RKO (cell line): ENCODE data around the gene TP53RK.

ENCODE experiments used
- DNase-seq: peaks from one replicate; pipeline ENCODE4 v3.0.0-alpha.2; 2016; ENCODE audit warnings: low spot score

TP53RK gene

DNA sequence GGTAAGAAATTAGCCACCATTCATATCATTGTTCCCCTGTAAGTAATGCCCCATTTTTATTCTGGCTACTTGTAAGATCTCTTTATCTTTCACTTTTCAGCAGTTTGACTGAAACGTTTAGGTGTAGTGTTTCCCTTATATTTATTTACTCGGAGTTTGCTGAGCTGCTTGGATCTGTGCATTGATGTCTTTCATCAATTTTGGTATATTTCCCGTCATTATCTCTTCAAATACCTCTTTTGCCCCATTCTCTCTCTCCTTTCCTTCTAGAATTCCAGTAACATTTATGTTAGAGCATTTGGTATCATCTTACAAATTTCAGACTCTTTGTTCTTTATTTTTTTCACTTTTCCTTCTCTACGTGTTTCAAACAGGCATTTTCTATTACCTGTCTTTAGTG is 28.8 kb downstream of the TP53RK start:
- DNase-seq = no peak

DNA sequence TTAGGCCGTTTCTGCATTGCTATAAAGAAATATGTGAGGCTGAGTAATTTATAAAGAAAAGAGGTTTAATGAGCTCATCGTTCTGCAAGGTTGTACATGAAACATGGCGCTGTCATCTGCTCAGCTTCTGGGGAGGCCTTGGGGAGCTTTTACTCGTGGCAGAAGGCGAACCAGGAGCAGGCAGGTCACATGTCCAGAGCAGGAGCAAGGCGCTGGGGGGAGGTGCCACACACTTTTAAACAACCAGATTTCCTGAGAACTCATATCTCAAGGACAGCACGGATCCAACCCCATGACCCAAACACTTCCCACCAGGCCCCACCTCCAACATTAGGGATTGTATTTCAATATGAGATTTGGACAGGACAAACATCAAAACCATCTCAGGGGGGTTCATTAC is 31.6 kb downstream of the TP53RK start:
- DNase-seq = no peak

DNA sequence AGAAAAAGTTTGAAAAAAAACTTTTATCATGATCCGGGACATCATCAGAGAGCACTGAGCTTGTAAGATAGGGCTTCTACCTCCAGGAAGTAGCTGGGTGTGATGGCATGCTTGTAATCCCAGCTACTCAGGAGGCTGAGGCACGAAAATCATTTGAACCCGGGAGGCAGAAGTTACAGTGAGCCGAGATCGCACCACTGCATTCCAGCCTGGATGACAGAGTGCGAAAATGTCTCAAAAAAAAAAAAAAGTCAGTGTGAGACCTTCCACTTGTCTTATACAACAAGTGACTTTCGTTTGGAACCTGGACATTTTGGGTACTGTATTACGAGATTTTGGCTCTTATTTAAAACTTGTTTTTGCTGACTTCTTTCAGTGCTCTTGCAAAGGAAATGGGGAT is 32.1 kb downstream of the TP53RK start:
- no peak for DNase-seq

DNA sequence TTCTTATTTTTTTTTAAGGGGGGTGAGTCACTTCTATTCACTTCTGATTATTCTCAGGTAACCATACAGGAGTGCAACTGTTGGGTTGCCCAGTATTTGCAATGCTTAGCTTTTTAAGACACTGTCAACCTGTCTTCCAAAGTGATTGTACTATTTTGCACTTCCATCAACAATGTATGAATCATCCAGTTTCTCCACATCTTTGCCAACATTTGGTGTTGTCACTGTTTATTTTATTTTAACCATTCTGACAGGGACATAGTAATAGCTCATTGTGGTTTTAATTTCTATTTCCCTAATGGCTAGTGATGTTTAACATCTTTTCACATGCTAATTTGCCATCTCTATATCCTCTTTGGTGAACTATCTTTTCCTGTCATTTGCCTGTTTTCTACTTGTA is 36.5 kb downstream of the TP53RK start:
- DNase-seq = peak; percentile 16

DNA sequence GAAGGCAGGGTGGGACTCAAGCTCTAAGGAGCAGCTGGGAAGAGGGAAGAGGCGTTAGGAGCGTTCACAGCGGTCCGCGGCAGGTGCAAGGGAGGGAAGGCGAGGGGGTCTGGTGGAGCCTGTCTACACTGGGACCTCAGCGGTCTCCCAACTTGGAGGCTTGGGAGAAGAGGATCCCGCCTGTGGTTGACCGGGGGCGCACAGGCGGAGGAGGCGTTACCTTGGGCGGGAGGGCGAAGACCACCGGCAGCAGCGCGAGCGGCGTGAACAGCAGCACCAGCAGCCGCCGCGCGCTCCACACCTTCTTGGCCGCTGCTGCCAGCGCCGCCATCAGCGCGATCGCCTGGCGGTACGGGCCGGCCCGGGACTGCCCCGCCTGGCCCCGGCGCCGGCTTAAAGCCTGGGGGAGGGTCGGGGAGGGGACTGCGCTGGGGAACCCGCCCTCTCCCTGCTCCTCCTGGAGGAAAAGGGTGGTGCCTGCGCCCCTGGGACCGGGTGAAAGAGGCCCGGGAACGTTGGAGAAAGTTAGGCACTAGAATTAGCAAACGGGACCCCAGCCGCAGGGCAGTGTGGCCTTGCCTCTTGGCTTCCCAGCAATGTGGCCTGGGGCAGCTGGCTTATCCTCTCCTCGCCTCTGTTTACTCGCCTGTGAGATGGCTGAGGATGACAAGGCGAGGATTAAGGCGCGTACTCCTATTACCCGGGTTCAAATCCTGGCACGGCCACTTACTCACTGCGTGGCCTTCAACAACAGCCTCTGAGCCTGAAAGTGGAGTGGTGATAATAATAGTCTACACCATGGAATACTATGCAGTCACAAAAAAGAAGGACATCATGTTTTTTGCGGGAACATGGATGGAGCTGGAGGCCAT is 37.9 kb downstream of the TP53RK start, which contains the start of gene SLC13A3:
Gene SLC13A3 (minus strand): TSS at position 369 of the 872 bp plus-strand sequence. CDS start 38 bp downstream, at position 331.
- no peak for DNase-seq

DNA sequence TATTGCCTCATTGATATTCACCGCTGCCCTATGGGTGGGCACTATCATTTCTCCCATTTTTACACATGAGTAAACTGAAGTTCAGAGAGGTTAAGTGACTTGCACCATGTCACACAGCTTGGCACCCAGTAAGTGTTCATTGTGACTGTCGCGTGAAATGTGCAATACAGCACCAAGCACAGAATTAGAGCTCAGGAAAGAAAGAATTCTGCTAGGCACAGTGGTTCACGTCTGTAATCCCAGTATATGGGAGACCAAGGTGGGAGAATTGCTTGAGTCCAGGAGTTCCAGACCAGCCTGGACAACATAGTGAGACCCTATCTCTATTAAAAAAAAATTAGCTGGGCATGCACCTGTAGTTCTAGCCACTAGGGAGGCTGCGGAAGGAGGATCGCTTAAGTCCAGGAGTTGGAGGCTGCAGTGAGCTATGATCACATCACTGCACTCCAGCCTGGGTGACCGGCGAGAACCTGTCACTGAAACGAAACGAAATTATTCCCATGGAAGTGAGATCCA is 38.6 kb downstream of the TP53RK start:
- DNase-seq = no peak

DNA sequence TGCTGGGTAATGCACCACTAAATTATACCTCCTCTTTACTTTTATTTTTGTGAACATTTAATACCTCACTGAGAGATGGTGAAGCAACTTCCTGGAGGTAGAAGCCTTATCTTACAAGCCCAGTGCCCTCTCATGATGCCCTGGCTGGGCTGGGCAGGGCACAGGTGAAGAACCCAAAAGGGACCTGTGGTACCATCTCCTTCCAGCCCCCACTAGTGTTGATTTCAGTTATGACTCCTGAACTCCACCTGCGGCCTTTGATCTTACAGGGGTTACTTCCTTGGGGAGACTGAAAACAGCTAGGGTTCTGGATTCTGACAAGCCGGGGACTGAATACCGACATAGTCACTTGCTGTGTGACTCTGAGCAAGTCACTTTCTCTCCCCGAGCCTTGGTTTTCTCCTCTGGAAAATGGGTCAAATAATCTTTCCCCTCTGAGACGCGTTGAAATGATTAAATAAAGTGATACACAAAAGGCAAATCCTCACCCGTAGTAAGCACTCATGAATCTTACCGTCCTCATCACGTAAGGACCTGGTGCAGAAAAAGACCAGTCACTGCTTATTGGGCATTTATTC is 39.2 kb downstream of the TP53RK start:
- no peak for DNase-seq

DNA sequence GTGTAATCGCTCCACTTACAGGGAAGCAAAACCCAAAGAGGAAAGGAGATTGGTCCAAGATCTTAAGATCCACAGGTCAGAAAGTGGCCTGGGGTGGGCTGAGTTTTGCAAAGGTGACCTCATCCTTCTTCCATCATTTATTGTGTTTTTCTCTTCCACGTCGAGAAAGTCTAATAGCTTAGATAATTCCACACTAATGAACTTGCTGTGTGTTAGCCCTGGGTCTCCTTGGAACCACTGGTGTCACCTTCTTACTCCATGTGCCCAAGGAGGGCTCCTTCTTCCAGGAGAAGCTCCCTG is 39.6 kb downstream of the TP53RK start:
- DNase-seq = no peak

DNA sequence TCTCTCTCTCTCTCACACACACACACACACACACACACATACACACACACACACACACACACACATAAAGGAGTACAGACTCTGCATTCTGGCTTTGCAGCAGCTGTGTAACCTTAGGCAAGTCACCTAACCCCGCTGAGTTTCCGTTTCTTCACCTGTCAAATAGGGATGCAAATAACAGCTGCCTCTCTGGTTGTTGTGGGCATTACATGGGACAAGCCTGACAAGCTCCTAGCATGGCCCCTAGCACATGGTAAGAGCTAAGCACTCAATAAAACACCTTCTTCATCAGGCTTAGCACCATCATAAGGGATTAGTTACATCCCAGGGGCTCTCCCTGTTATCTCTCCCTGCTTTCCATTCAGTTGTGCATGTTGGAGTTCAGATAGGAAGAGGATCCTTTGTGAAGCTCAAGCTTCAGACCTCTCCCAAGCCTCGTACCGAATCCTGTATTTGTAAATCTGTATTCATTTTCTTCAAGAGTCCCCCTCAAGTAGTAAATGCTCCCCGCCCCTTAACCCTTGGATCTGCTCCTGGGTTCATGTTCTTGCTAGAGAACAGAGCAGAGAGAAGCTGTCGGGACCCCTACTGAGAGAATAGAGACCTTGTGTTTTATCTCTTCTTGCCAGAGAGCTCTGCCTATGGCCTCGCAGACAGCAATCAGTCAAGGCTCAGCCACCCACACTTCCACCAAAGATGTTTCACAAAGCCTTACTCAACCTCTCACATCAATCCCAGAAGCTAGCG is 40.2 kb downstream of the TP53RK start:
- no peak for DNase-seq

DNA sequence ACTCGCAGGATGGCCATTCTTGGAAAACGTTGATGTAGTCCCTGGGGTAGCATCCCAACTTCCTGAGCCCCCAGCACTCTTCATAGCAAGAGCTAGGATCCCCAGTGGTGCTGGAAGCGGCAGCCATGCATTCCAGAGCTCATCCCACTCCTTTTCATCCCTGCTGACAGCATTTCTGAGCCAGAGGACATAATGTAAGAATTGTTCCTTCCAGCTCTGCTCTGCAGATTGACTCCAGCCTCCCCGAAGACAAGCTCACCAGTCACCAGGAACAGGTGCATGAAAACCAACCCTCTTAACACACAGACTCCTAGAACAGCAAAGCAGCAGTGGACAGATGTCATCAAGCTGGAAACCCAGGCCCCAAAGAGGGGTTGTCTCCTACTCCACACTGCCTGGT is 41.8 kb downstream of the TP53RK start:
- no peak for DNase-seq

DNA sequence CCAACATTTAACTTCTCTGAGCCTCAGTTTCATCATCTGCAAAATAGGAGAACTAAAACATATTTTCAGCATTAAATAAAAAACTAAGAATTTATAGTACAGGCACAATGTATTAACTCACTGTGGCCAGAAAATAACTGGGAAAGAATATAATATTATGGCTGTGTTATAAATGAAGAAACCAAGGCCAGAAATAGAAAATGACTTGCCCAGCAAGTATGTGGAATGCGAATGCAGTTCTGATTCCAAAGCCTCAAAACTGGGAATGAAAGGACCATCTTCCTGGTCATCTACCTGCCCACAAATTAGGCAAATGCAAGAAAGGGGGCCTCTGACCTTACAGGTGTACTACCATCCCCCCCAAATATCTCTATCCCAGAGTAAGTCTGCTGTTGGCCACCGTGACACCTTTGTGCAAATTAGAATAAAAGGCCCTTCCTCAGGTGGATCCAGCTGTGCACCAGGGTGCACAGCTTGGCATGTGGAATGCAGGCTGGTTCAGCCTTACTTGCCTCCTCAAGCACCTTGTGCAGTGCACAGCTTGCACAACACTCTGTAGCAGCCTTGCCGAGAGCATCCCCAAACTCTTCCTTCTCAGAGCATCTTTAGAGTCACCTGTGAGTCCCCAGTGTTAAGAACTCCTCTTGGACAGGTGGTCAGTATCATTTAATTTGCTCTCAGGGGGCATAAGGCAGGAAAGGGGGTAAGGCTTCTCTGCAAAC is 42.4 kb downstream of the TP53RK start:
- DNase-seq = no peak

DNA sequence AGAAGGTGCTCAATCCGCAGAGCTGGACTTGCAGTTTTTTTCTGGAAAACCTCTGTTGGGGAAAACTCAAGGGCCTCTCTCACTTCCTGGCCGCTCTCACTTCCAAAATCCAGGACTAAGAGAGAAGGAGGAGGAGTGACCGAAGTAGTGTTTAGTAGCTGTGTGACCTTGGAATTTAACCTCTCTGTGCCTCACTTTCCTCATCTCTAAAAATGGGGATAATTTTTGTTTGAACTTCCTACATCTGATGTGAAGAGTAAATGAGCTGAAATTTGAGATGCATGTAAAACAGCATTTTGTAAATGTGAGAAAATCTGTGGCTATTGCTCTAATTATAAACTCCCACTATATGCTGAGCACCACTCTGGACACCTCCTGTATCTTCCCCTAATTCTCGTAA is 43.1 kb downstream of the TP53RK start:
- DNase-seq = no peak

DNA sequence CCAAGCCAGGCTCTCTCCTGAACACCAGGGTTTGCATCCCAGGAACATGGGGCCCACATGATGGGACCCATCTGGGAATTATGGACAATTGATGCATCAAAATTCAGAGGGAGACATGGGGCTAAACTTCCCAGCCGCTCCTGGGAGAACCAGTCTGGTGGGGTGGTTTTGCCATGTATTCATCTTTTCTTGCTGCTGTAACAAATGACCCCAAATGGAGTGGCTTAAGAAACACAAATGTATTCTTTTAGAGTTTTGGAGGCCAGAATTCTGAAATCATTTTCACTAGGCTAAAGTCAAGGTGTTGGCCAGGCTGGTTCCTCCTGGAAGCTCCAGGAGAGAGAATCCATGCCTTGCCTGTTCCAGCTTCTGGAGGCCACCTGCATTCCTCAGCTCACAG is 44.5 kb downstream of the TP53RK start:
- no peak for DNase-seq

DNA sequence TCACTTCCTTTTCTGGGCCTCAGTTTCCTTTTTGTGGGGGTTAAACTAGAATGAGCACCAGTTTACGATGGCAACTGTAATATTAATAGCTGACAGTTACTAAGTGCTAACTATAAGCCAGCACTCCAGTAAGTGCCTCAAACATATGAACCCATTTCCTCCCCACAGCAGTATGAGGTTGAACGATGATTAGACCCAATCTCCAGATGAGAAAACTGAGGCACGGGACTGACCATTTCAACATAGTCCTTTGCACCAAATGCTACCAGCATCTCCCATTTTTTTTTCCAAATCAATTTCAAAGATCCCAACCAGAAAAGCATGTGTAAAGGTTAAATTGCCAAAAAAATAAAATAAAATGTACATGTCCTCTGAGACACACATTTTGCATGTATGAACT is 45.1 kb downstream of the TP53RK start:
- no peak for DNase-seq

DNA sequence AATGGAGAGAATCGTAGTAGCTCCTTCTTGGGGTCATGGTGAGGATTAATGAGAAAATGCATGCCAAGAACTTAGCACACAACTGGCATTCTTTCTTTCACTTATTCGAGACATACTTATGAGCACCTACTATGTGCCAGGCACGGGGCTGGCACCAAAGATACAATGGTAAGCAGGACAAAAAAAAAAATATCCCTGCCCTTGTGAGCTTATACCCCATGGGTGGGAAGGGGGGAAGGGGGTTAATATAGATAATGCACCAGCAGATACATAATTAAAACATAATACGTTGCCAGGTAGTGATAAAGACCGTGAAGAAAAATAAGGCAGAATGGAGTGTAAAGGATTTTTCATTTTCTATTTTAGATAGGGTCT is 46.3 kb downstream of the TP53RK start:
- no peak for DNase-seq

DNA sequence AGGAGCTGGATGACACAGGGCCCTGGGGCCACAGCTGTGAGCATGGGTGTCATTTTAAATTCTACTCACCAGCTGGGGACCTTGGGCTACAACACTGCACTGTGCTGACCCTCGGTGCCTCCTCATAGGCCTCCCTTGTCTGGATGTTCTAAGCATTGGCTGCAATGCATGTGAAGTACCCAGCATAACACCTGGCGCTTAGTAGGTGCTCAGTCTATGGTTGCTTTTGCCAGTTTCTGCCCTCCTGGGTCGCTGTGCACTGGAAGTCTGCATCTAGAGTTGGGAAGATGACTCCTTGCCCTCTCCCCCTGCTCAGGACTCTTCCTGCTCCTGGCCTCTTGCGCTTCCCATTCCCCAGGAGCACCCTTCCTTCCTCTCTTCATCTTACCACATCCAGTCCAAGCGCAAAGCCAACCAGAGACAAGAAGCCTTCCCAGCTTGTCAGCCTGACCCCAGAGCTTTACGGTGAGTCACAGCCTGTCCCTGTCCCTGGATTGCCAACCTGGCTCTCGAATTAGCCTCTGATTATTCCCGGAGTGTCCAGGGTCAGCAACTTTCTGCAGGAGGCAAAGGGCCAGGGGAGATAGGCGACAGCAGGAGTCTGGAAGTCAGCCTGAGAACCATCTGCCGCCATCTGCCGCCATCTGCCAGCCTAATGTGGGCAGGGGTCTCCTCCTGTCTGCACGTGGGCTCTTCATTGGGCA is 46.8 kb downstream of the TP53RK start:
- DNase-seq = no peak

DNA sequence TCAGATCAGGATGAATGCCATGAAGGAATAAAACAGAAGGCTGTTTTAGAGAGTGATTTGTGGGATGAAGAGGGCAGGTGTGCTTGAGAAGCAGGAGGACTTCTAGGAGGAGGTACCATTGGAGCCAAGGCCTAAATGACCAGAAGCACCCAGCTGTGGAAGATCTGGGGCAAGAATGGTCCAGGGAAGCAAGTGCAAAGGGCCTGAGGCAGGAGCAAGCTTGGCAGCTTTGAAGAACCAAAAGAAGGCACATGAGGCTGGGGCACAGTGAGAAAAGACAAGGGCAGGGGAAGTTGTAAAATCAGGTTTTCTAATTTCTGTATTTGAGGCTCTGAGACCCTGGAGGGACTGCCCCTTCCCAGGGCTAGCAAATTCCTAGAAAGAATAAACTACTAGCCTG is 47.8 kb downstream of the TP53RK start:
- DNase-seq = no peak

DNA sequence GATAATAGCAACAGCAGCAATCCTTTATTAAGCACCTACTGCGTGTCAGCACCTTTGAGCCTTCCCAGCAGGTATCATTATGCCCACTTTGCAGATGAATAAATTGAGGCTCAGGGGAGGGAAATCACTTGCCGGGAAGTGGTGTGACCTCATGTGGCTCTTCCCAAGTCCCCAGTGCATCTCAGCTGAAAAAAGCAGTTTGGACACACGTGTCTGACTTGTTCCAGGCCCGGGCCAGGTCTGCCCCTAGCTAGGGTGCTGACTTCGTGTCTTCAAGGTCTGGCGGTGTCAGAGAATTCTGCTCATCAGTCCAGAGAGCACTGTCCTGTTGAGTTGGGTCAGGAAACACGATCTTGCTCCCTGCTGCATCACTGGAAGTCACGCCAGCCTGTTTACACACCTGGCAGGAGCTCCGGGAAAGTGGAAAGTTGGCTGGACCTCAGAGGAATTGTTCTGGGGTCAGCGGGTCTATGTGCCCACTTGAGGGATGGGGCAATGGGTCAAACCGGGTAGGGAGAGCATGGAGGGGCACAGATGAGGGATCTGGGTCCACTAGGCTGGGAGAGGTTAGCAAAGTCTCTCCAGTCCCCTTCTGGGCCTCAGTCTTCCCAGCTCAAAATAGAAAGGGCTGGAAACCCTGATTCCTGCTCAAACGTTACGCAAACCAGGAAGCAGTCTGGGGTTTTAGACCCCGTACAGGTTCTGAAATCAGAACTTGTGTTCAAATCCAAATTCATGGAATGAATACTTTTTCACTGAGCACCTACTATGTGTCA is 48.5 kb downstream of the TP53RK start:
- no peak for DNase-seq

DNA sequence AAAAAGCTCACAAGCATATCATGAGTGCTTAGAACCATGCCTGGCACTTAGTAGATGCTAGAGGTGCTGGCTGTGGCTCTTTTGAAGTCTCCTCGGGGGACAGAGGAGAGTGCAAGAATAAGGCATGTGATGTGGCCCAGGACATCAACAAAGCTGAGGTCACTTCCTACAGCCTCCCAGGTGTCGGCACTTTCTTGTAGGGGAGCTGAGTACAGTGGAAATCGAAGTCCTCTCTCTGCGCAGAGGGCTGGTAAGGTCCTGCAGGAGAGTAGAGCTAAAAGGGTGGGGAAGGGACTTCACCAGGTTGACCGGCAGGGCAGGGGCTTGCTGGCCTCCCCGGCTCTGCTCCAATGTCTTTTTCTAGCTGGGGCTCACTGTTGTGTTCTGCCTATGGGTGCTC is 49.2 kb downstream of the TP53RK start:
- DNase-seq = no peak

DNA sequence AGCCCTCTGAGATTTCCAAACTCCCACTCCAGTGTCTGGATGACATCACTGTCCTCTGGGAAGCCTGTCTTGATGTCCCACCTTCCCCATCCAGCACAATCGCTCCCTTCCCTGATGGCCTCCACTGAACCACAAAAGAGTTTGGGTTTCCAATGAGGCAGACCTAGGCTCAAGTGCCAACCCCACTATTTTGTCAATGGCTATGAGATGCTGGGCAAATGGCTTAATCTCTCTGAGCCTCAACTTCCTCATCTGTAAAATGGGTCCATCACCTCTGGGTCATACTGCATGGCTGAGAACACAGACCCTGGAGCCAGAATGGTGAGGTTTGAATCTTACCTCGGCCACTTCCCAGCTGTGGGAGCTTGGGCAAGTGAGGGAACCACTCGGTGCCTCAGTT is 49.7 kb downstream of the TP53RK start:
- DNase-seq = no peak

DNA sequence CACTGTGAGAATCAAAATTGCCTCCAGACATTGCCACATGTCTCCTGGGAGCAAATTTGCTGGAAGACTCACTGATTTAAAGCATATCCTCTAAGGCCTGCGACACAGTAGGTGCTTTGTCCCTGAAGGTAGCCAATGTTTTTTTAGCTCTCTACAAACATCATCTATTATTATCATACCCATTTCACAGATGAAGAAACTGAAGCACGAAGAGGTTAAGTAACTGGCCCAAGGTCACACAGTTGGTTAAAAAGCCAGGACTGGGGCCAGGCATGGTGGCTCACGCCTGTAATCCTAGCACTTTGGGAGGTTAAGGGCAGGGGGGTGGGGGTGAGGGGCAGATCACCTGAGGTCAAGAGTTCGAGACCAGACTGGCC is 50.4 kb downstream of the TP53RK start:
- DNase-seq = no peak
